HepG2 (cell line): ENCODE results near the gene DUS1L. TPM values are rescaled to one million over a fixed set of nuclear protein-coding genes. Genes with fewer than 3 reads are reported as not detected.

Experiments used
- ATAC-seq: fragments of 200-7000 bp; cut with Tn5 transposase; 3 replicates; pipeline ENCODE4 v1.9.1; 2020; ENCODE audit warnings: mild to moderate bottlenecking, moderate library complexity
- BruUV-seq: library from RNA; stranded (reverse); fragments of 400-500 nt; replicated peaks from 2 replicates; lab custom pipeline; 2021; lab: Mats Ljungman, UMichigan
- CTCF ChIA-PET: fragments of 300-600 bp; formaldehyde crosslinking; extraction: SDS; loops from one replicate; lab custom pipeline; 2021; ENCODE audit warnings: low total read pairs, inconsistent platforms, low intra/inter-chr PET ratio; lab: Yijun Ruan, JAX
- POLR2A ChIA-PET: fragments of 350-600 bp; sonication (Branson Sonifier 250); formaldehyde crosslinking; loops from one replicate; lab custom pipeline; 2020; ENCODE audit warnings: antibody characterized with exemption, inconsistent platforms; lab: Yijun Ruan, JAX
- DNase-seq: peaks from one replicate; pipeline ENCODE4 v3.0.0-alpha.2; 2015; ENCODE audit warnings: low spot score
- FAIRE-seq: peaks from 3 replicates; lab custom pipeline; 2011; peaks lifted over from hg19 to GRCh38; lab: Jason Lieb, UNC
- H2AFZ ChIP-seq: one replicate; pipeline ENCODE4 v1.6.1; 2011; ENCODE audit warnings: low read length, inconsistent platforms
- H3K27ac ChIP-seq: fragments of 300-600 bp; 3 replicates; pipeline ENCODE4 v1.8.0; 2011; ENCODE audit warnings: mixed run types, mild to moderate bottlenecking, mixed read lengths, low read length, inconsistent platforms; ENCODE audit not compliant: insufficient read depth; ENCODE audit errors: extremely low read length
- H3K27me3 ChIP-seq, 2 experiments: fragments of 200-600 bp in 1 of 2; 2 replicates in 1 of 2; 3 replicates in 1 of 2; pipeline versions ENCODE4 v1.6.0 to v1.8.0; 2011; ENCODE audit warnings: low read length in 2 of 2, mild to moderate bottlenecking in 2 of 2, moderate library complexity in 2 of 2, inconsistent platforms in 1 of 2; ENCODE audit not compliant: insufficient read depth in 2 of 2, control insufficient read depth in 1 of 2
- H3K36me3 ChIP-seq, 2 experiments: fragments of 200-600 bp in 1 of 2; replicated peaks in 1 of 2; 2 replicates in 1 of 2; 3 replicates in 1 of 2; pipeline versions ENCODE4 v1.5.1 to v1.8.0; 2011; ENCODE audit warnings: low read length in 2 of 2, inconsistent platforms in 1 of 2; ENCODE audit not compliant: insufficient read depth in 2 of 2, control insufficient read depth in 1 of 2
- H3K4me1 ChIP-seq: 2 replicates; pipeline ENCODE4 v1.5.1; 2012; ENCODE audit warnings: low read length, inconsistent platforms; ENCODE audit not compliant: insufficient read depth
- H3K4me2 ChIP-seq: 2 replicates; pipeline ENCODE4 v1.6.0; 2011; ENCODE audit warnings: low read depth, low read length, inconsistent platforms
- H3K4me3 ChIP-seq, 3 experiments: fragments of 200-600 bp in 1 of 3; sonication (generic), shearing (Covaris generic) in 1 of 3; replicated peaks in 1 of 3; 2 replicates each; pipeline ENCODE4 v1.5.1; 2011 to 2016; ENCODE audit warnings: low read length in 3 of 3, inconsistent platforms in 2 of 3, low read depth in 2 of 3, mild to moderate bottlenecking in 2 of 3, control low read depth in 1 of 3, mixed read lengths in 1 of 3; ENCODE audit not compliant: insufficient read depth in 1 of 3
- H3K79me2 ChIP-seq: one replicate; pipeline ENCODE4 v1.6.1; 2011; ENCODE audit warnings: low read length, inconsistent platforms; ENCODE audit not compliant: insufficient read depth
- H3K9ac ChIP-seq: 2 replicates; pipeline ENCODE4 v1.6.0; 2011; ENCODE audit warnings: mild to moderate bottlenecking, low read depth, low read length, inconsistent platforms; ENCODE audit not compliant: insufficient read depth
- H3K9me3 ChIP-seq: 2 replicates; pipeline ENCODE4 v1.5.1; 2012; ENCODE audit warnings: mild to moderate bottlenecking, low read length
- H4K20me1 ChIP-seq: 2 replicates; pipeline ENCODE4 v1.6.0; 2011; ENCODE audit warnings: inconsistent platforms, mild to moderate bottlenecking, low read length, moderate library complexity; ENCODE audit not compliant: insufficient read depth
- ARID4A ChIP-seq: sonication (generic); formaldehyde crosslinking; IDR thresholded peaks from 2 replicates; pipeline ENCODE4 v1.5.0; 2020; ENCODE audit warnings: mild to moderate bottlenecking, missing genetic modification reagents, borderline replicate concordance
- EZH2 ChIP-seq: conservative IDR thresholded peaks from 2 replicates; pipeline ENCODE4 v1.6.1; 2012; ENCODE audit warnings: mild to moderate bottlenecking, low read depth, low read length, moderate library complexity
- HBP1 ChIP-seq: IDR thresholded peaks from 2 replicates; pipeline ENCODE4 v1.6.1; 2016; ENCODE audit warnings: low read depth, control low read depth
- HNRNPL ChIP-seq: fragments of 200-400 bp; formaldehyde crosslinking; IDR thresholded peaks from 2 replicates; pipeline ENCODE4 v1.6.1; 2017; ENCODE audit warnings: mild to moderate bottlenecking, low read depth, low read length
- PREB ChIP-seq: sonication (generic); formaldehyde crosslinking; IDR thresholded peaks from 2 replicates; pipeline ENCODE4 v1.4.0; 2020; ENCODE audit warnings: missing genetic modification reagents
- SMC3 ChIP-seq: IDR thresholded peaks from 2 replicates; pipeline ENCODE4 v1.6.1; 2011; ENCODE audit warnings: low read length, improper control_type of control experiment
- TERF1 ChIP-seq: sonication (generic); formaldehyde crosslinking; IDR thresholded peaks from 2 replicates; pipeline ENCODE4 v1.8.0; 2022; ENCODE audit warnings: mild to moderate bottlenecking, missing genetic modification reagents, moderate library complexity
- TGIF2 ChIP-seq: IDR thresholded peaks from 2 replicates; pipeline ENCODE4 v1.6.1; 2016; ENCODE audit warnings: control low read depth, missing compliant biosample characterization
- ZMYM3 ChIP-seq: sonication (generic); formaldehyde crosslinking; IDR thresholded peaks from 2 replicates; pipeline ENCODE4 v1.5.1; 2020; ENCODE audit warnings: mild to moderate bottlenecking, missing genetic modification reagents
- ZNF121 ChIP-seq: sonication (generic); formaldehyde crosslinking; IDR thresholded peaks from 2 replicates; pipeline ENCODE4 v1.5.0; 2020; ENCODE audit warnings: mild to moderate bottlenecking, missing genetic modification reagents
- ZNF282 ChIP-seq: fragments of 450-650 bp; IDR thresholded peaks from 2 replicates; pipeline ENCODE4 v1.6.1; 2018; ENCODE audit not compliant: partially characterized antibody
- ZNF703 ChIP-seq: sonication (generic); formaldehyde crosslinking; IDR thresholded peaks from 2 replicates; pipeline ENCODE4 v1.5.1; 2020; ENCODE audit warnings: missing genetic modification reagents, mild to moderate bottlenecking, moderate library complexity, borderline replicate concordance
- ZNF841 ChIP-seq: sonication (generic); formaldehyde crosslinking; IDR thresholded peaks from 2 replicates; pipeline ENCODE4 v1.8.1; 2023; ENCODE audit warnings: missing genetic modification reagents, borderline replicate concordance
- WGBS: methylation state at CpG from one replicate; pipeline ENCODE4 v1.1.6; 2017; ENCODE audit warnings: low lambda C conversion rate; 5-methylcytosine and 5-hydroxymethylcytosine counted together
- in situ Hi-C: cut with HindIII; loops from 2 replicates; pipeline ENCODE4 v1.10.0; 2017; ENCODE audit warnings: low pct_unique_long_range_greater_than_20kb; ENCODE audit not compliant: extremely low pct_ligation_motif_present
- intact Hi-C: fragments of 100-400 bp; cut with micrococcal nuclease; formaldehyde crosslinking; loops from one replicate; pipeline ENCODE4 v1.10.0; 2022; ENCODE audit not compliant: unreplicated experiment
- polyA plus RNA-seq, 8 experiments: library from polyadenylated mRNA; depleted of rRNA in 3 of 8; stranded (reverse) in 7 of 8; unstranded in 1 of 8; fragments of >200 nt; fragmentation: Illumina TruSeq in 4 of 8; extraction: Trizol in 4 of 8; gene quantifications; 2 replicates each; pipeline versions ENCODE4 v1.2.1 to v1.2.3, GENCODE V29; 2011 to 2016; ENCODE audit warnings: low read depth in 4 of 8, missing spikeins in 1 of 8, mixed read lengths in 1 of 8; ENCODE audit not compliant: insufficient read depth in 1 of 8
- total RNA-seq, 5 experiments: library from RNA; depleted of rRNA; stranded (reverse); fragments of >200 nt; fragmentation: Illumina TruSeq; extraction: Trizol; gene quantifications; 2 replicates each; pipeline ENCODE4 v1.2.3, GENCODE V29; 2016; ENCODE audit warnings: low read depth in 1 of 5

DUS1L gene
- total and polyA plus RNA-seq, 2 of the 13 experiments (the other 11 are each of a cell fraction or from before 2014, with no cell fraction given), result 81.0 to 109 TPM

- TF ChIP-seq ZNF121 (CRISPR knock-in tag) (no peak), PREB (CRISPR knock-in tag) (no peak), TGIF2 (0 out of 2 replicates have a peak, but pooled peaks have one; percentile 62), SMC3 (0 out of 2 replicates have a peak, but pooled peaks have one; percentile 13), HBP1 (0 out of 2 replicates have a peak, but pooled peaks have one; percentile 35), HNRNPL (peak; percentile 70; the same call in 1 of the 2 replicates), ZMYM3 (CRISPR knock-in tag) (0 out of 2 replicates have a peak, but pooled peaks have one; percentile 11), ZNF282 (no peak)
Measured at GRCh38 chr17:82107341-82107860, 41.8 kb upstream of the DUS1L start (continued).

GRCh38 chr17:82106688-82107305 lies 41.2 kb upstream of the DUS1L start:
- H4K20me1 ChIP-seq, result no peaks in the 10 kb centered on the region
- ATAC-seq (no peak; the same call in 2 of the 3 replicates), DNase-seq (no peak), FAIRE-seq (no peak)
- in situ Hi-C loops, result no loop called here
- peak overlapping the region; percentile 56 to 82 (median 57); a peak in 5 of 6 replicates for H3K4me3 ChIP-seq
- H3K9me3 ChIP-seq, result no peaks in the 10 kb centered on the region
- intact Hi-C loops, result loop anchor here (1.0 to 10.0 kb wide), 2 partner anchors 47 to 128 kb away; no protein-coding TSS in a partner anchor
- H3K36me3 ChIP-seq, result no peaks in the 10 kb centered on the region
- no peak overlapping the region for H2AFZ ChIP-seq
- H3K27me3 ChIP-seq, result no peaks in the 10 kb centered on the region
- peaks cover 73% of the 10 kb centered on the region for H3K4me1 ChIP-seq
- BruUV-seq, result no TSS peak
- peak overlapping the region; percentile 78 for H3K9ac ChIP-seq
- ChIA-PET CTCF (interaction anchor here (2.6 kb wide), 1 partner anchor 47 kb away, joined by 16 read pairs; no protein-coding TSS in a partner anchor), POLR2A (interaction anchor here (0.6 to 5.9 kb wide), 32 partner anchors 8 to 405 kb away, joined by 3 to 61 read pairs (median 4); partner anchors contain the start of genes CENPX, DCXR, FASN and LRRC45)
- 53% methylated on average over 9 of the region's 9 CpGs for WGBS
- peaks cover 11% of the 10 kb centered on the region for H3K79me2 ChIP-seq
- H3K27ac ChIP-seq, result peak overlapping the region; percentile 72
- H3K4me2 ChIP-seq, result peak overlapping the region; percentile 95
- TF ChIP-seq ARID4A (no peak), EZH2 (no peak), ZNF703 (no peak), TERF1 (CRISPR knock-in tag) (no peak), ZNF841 (CRISPR knock-in tag) (no peak)
